T-helper 2 cell treated with Interferon-gamma antibody and Interleukin-4, amounts not matched to agents 5 μg/mL and 100 μg/mL, for 36 hours (primary cell): Measurements from ENCODE around the gene DLG5.

Experiments
- DNase-seq: peaks from one replicate; pipeline ENCODE4 v3.0.0; 2021; ENCODE audit warnings: low spot score
- H3K27ac Mint-ChIP-seq: one replicate; pipeline ENCODE4 v1.8.0; 2021; ENCODE audit warnings: mild to moderate bottlenecking, mixed read lengths
- H3K27me3 Mint-ChIP-seq: one replicate; pipeline ENCODE4 v1.8.0; 2021; ENCODE audit warnings: low read depth, mixed read lengths
- H3K36me3 Mint-ChIP-seq: one replicate; pipeline ENCODE4 v1.8.0; 2021; ENCODE audit warnings: low read depth, mixed read lengths
- H3K4me1 Mint-ChIP-seq: one replicate; pipeline ENCODE4 v1.8.0; 2021; ENCODE audit warnings: low read depth, mixed read lengths
- H3K4me3 Mint-ChIP-seq: one replicate; pipeline ENCODE4 v1.8.0; 2022; ENCODE audit warnings: mild to moderate bottlenecking, moderate library complexity, mixed read lengths
- H3K9me3 Mint-ChIP-seq: one replicate; pipeline ENCODE4 v1.8.0; 2021; ENCODE audit warnings: mixed read lengths

Gene DLG5

DNA sequence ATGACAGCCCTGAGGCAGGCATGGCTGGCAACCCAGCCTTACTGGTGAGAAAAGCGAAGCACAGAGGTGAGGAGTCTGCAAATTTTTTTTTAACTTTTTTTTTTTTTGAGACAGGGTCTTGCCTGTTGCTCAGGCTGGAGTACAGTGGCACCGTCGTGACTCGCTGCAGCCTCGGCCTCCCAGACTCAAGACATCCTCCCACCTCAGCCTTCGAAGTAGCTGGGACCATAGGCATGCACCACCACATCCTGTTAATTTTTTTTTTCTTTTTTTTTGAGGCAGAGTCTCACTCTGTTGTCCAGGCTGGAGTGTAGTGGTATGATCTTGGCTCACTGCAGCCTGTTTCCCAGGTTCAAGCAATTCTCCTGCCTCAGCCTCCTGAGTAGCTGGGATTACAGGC, 35.1 kb upstream of the DLG5 start:
- DNase-seq, result no peak
- H3K36me3 Mint-ChIP-seq, result no peaks in the 10 kb centered on the region
- H3K27ac Mint-ChIP-seq, result no peak overlapping the region
- no peaks in the 10 kb centered on the region for H3K27me3 Mint-ChIP-seq
- H3K9me3 Mint-ChIP-seq, result peaks cover 11% of the 10 kb centered on the region
- H3K4me1 Mint-ChIP-seq, result no peaks in the 10 kb centered on the region
- H3K4me3 Mint-ChIP-seq, result no peak overlapping the region

GRCh38 chr10:77960829-77961329, 34.3 kb upstream of the DLG5 start:
- no peak for DNase-seq
- peaks cover 11% of the 10 kb centered on the region for H3K9me3 Mint-ChIP-seq

GRCh38 chr10:77959887-77960455, 33.4 kb upstream of the DLG5 start:
- Mint-ChIP-seq H3K27me3 (no peaks in the 10 kb centered on the region), H3K36me3 (no peaks in the 10 kb centered on the region), H3K4me3 (no peak overlapping the region), H3K27ac (no peak overlapping the region), H3K9me3 (peaks cover 8% of the 10 kb centered on the region), H3K4me1 (no peaks in the 10 kb centered on the region)
- DNase-seq, result no peak

More at GRCh38 chr10:77960829-77961329, 34.3 kb upstream of the DLG5 start:
- Mint-ChIP-seq H3K4me3 (no peak overlapping the region), H3K36me3 (no peaks in the 10 kb centered on the region), H3K27me3 (no peaks in the 10 kb centered on the region), H3K4me1 (no peaks in the 10 kb centered on the region), H3K27ac (no peak overlapping the region)

- H3K4me1 Mint-ChIP-seq, result no peaks in the 10 kb centered on the region
- no peak overlapping the region for H3K27ac Mint-ChIP-seq
- H3K36me3 Mint-ChIP-seq, result no peaks in the 10 kb centered on the region
- no peak for DNase-seq
- no peak overlapping the region for H3K4me3 Mint-ChIP-seq
- H3K9me3 Mint-ChIP-seq, result peaks cover 4% of the 10 kb centered on the region
- H3K27me3 Mint-ChIP-seq, result no peaks in the 10 kb centered on the region
Measured at GRCh38 chr10:77959384-77959783, 32.8 kb upstream of the DLG5 start.

GRCh38 chr10:77955136-77955535, 28.6 kb upstream of the DLG5 start:
- Mint-ChIP-seq H3K36me3 (no peaks in the 10 kb centered on the region), H3K27me3 (no peaks in the 10 kb centered on the region), H3K9me3 (peaks cover 24% of the 10 kb centered on the region), H3K4me3 (no peak overlapping the region), H3K27ac (no peak overlapping the region), H3K4me1 (no peaks in the 10 kb centered on the region)
- no peak for DNase-seq

DNA sequence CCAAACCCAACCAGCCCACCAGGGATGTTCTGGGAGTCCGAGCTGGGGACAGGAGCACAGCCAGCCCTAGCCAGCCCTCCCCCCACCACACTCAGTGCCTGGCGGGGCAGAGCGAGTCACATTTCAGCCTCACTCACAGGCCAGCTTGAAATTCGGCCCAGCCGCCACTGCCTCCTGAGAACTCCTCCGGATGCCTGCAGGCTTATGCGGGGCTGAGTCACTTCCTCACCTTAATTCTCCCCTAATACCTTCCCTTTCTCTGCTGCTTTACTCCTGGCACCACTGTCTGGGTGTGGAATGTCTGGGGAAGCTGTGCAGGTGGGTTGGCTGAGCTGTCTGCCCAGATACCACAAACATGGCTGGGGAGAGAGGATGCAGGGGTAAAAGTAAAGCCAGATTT, 22.6 kb upstream of the DLG5 start:
- no peak for DNase-seq
- H3K4me1 Mint-ChIP-seq, result peaks cover 2% of the 10 kb centered on the region
- no peak overlapping the region for H3K4me3 Mint-ChIP-seq
- no peaks in the 10 kb centered on the region for H3K36me3 Mint-ChIP-seq
- peaks cover 24% of the 10 kb centered on the region for H3K9me3 Mint-ChIP-seq
- no peak overlapping the region for H3K27ac Mint-ChIP-seq
- peaks cover 6% of the 10 kb centered on the region for H3K27me3 Mint-ChIP-seq

- Mint-ChIP-seq H3K36me3 (no peaks in the 10 kb centered on the region), H3K4me1 (peaks cover 2% of the 10 kb centered on the region), H3K27me3 (peaks cover 8% of the 10 kb centered on the region), H3K4me3 (no peak overlapping the region), H3K9me3 (peaks cover 9% of the 10 kb centered on the region), H3K27ac (no peak overlapping the region)
- DNase-seq, result no peak
Measured at GRCh38 chr10:77946084-77946483, 19.5 kb upstream of the DLG5 start.

DNA sequence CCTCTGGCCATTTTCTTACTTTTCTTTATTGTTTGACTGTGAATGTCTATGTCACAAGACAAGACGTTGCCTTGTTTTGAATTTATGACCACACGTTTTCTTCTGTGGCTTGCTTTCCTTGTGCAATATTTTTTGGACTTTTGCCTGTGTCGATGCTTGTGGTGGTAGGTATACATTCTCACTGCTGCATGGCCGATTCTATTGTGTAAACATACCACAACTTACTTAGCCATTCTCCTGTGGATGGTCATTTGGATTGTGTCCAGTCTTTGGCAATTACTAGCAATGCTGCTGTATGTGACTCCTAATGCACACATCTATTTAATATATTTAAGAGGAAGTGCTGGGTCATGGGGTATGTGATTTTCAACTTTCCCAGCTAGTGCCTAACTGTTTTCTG, 18.0 kb upstream of the DLG5 start:
- H3K4me3 Mint-ChIP-seq, result no peak overlapping the region
- peaks cover 2% of the 10 kb centered on the region for H3K4me1 Mint-ChIP-seq
- no peak overlapping the region for H3K27ac Mint-ChIP-seq
- H3K36me3 Mint-ChIP-seq, result no peaks in the 10 kb centered on the region
- peaks cover 8% of the 10 kb centered on the region for H3K27me3 Mint-ChIP-seq
- H3K9me3 Mint-ChIP-seq, result no peaks in the 10 kb centered on the region
- DNase-seq, result no peak

- Mint-ChIP-seq H3K4me1 (no peaks in the 10 kb centered on the region), H3K4me3 (no peak overlapping the region), H3K27ac (no peak overlapping the region)
Measured at GRCh38 chr10:77943121-77943901, 16.8 kb upstream of the DLG5 start.

GRCh38 chr10:77941790-77942189, 15.2 kb upstream of the DLG5 start:
- Mint-ChIP-seq H3K27me3 (peaks cover 8% of the 10 kb centered on the region), H3K27ac (no peak overlapping the region), H3K4me3 (no peak overlapping the region), H3K9me3 (no peaks in the 10 kb centered on the region), H3K4me1 (no peaks in the 10 kb centered on the region), H3K36me3 (no peaks in the 10 kb centered on the region)
- no peak for DNase-seq

More at GRCh38 chr10:77943121-77943901, 16.8 kb upstream of the DLG5 start:
- no peaks in the 10 kb centered on the region for H3K9me3 Mint-ChIP-seq
- H3K36me3 Mint-ChIP-seq, result no peaks in the 10 kb centered on the region
- peaks cover 8% of the 10 kb centered on the region for H3K27me3 Mint-ChIP-seq
- no peak for DNase-seq

GRCh38 chr10:77940627-77941026, 14.1 kb upstream of the DLG5 start:
- Mint-ChIP-seq H3K4me1 (no peaks in the 10 kb centered on the region), H3K4me3 (no peak overlapping the region), H3K27ac (no peak overlapping the region), H3K36me3 (no peaks in the 10 kb centered on the region), H3K9me3 (no peaks in the 10 kb centered on the region), H3K27me3 (peaks cover 6% of the 10 kb centered on the region)
- DNase-seq, result no peak

DNA sequence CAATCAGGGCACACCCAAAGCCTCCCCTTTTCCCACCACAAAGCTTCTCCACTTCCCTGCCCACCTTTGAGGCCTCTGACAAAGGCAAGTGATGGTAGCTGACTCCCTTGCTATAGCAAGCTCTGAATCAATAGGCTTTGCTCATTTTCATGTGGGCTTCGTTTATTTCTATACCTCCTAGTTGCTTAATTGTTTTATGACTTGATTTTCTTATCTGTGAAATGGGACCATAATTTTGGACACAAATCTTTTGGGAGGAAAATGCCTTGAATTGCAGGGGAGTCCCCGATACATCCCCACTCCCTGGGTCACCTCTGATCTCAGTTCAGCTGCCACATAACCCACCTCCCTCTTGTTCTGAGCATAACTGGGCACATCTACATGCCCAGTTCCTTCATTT, 13.7 kb upstream of the DLG5 start:
- H3K9me3 Mint-ChIP-seq, result no peaks in the 10 kb centered on the region
- H3K36me3 Mint-ChIP-seq, result no peaks in the 10 kb centered on the region
- H3K4me1 Mint-ChIP-seq, result no peaks in the 10 kb centered on the region
- DNase-seq, result no peak
- peaks cover 6% of the 10 kb centered on the region for H3K27me3 Mint-ChIP-seq
- H3K27ac Mint-ChIP-seq, result no peak overlapping the region
- H3K4me3 Mint-ChIP-seq, result no peak overlapping the region

- Mint-ChIP-seq H3K9me3 (no peaks in the 10 kb centered on the region), H3K27ac (no peak overlapping the region), H3K36me3 (no peaks in the 10 kb centered on the region), H3K4me3 (no peak overlapping the region), H3K27me3 (peaks cover 6% of the 10 kb centered on the region), H3K4me1 (no peaks in the 10 kb centered on the region)
- no peak for DNase-seq
Measured at GRCh38 chr10:77939561-77940001, 13.0 kb upstream of the DLG5 start.

- Mint-ChIP-seq H3K9me3 (no peaks in the 10 kb centered on the region), H3K36me3 (no peaks in the 10 kb centered on the region), H3K4me1 (no peaks in the 10 kb centered on the region), H3K27ac (no peak overlapping the region), H3K4me3 (no peak overlapping the region), H3K27me3 (peaks cover 7% of the 10 kb centered on the region)
- DNase-seq, result no peak
Measured at GRCh38 chr10:77936697-77937567, 10.4 kb upstream of the DLG5 start.
